Stimulated activated CD8-positive, alpha-beta memory T cell treated with anti-CD3 and anti-CD28 coated beads, Interleukin-2, amount 100 ng/mL, for 48 hours (primary cell): Measurements from ENCODE around the gene TMEM121.

Source experiments
- DNase-seq, 2 donors: peaks; one replicate each; pipeline ENCODE4 v3.0.0-alpha.2; 2020; ENCODE audit warnings: low read depth in 2 of 2

The TMEM121 gene

DNA sequence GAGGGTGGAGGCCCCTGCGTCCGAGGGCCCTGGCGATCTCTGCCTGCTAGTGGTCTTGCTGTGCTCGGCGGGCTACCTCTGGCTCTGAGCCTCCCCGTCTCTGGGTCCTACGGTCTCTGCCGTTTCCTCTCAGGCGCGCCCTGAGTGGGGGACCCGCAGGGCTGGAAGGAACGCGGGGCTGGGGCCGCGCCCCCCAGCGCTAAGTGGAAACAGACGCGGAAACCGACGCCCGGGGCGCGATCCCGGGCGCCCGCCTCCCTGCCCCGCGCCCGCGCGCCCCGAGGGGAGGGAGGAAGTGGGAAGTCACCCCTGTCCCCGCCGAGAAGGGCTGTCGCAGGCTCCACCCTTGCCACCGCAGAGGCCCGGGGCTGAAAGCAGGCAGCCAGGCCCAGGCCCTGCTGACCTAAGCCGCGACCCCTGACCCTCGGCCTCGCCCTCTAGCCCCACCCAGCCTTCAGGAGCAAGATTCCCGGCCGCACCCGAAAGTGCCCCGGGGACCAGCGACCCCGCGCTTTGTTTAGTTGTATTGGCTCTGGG, 38.9 kb upstream of the TMEM121 start:
- peak; percentile 43 to 55 for DNase-seq

DNA sequence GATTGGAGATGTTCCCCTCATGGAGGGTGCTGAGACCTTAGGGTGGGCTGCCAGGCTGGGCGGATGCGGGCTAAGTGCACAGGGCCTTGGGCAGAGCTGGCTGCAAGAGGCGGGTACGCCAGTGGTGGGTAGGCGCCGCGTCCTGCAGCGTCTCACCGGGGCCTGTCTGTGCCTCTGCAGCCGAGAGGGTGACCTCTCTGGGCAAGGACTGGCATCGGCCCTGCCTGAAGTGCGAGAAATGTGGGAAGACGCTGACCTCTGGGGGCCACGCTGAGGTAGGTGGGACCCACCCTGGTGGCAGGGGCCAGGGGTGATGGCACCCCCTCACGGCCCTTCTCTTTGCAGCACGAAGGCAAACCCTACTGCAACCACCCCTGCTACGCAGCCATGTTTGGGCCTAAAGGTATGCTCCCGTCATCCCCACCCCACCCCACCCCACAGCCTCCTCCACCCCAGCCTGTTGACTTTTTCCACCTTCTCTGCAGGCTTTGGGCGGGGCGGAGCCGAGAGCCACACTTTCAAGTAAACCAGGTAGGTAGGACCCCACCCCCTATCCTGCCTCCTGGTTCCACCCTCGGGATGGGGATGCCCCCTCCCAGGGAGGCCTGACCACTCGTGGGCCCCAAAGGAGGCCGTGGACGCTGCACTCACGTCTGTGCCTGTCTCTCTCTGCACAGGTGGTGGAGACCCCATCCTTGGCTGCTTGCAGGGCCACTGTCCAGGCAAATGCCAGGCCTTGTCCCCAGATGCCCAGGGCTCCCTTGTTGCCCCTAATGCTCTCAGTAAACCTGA, 38.2 kb upstream of the TMEM121 start:
- DNase-seq = no peak

DNA sequence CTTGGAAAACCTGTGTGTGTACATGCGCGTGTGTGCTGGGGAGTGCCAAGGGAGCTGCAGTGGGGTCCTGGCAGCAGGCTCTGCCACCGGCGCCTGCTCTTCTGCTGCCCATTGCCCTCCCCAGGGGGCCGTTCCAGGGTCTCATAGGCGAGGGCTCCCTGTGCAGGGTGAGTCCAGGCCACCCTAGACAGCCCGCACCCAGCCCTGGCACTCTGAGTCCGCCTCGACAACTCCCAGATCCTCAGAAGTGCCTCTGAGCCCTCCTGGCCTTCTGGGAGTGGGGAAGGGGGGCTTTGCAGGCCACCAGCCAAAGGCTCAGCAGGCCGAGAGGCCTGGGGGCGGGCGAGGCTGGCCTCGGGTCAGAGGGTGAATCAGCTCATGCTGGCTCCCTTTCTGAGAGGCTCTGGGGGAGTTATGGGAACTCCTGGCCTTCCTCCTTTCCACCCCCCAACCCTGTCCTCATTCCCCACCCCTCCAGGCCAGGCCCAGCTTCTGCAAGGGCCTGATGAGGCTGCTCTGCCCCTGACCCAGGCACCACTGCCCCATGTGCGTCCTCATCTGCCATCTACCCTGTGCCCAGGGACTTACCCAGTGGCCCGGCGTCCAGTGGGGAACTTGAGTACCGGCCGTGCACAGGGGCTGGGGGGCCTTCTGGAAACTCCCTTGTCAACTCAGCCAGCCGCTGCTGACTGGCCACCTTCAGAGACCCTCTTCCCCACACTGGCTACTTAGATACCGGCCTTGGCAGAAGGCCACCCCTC, 37.4 kb upstream of the TMEM121 start:
- DNase-seq = no peak

DNA sequence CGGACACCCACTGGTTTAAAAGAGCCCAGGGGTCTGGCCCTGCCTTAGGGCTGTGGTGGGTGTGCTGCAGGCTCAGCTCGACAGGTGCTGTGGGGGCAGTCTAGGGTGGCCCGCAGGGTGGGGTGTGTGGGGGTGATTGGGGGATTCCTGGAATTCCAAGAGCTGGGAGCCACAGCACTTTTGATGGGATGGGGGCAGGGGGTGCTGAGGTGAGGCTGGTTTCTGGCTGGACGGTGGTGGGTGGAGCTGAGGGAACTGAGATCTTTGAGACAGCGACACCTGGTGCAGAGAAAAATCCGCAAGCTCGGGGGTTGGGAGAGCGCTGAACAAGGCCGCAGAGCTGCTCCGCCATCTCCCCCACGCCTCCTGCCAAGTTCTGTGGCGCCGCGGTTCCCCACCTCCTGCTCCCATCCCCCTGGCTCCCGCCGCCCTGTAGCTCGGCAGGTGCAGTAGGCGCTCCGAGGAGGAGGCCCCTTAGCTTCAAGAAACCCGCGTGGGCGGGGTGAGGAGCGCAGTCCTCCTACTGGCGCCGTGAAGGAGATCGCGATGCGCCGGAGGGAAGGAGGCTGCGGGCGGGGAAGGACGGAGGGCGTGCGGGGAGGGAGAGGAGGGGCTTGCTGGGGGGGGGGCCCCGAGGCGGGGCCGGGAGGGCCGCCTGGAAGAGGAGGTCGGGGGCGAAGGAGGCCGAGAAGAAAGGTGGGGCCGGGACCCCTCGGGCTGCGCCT, 36.7 kb upstream of the TMEM121 start:
- DNase-seq = peak; percentile 75 to 82

DNA sequence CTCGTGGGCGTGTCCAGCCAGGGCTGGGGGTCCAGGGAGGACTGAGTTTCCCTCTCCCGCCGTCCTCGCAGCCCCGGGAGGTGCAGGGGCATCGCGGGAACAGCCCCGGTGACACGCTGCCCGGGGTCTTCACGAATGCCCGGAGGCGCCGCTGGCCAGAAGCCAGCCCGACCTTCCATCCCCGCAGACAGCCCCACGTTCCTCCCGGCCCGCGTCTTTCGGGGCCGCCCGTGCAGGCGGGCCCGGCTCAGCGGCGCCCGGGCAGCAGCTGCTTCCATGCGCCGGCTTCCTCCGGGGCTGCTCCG, 36.2 kb upstream of the TMEM121 start:
- no peak for DNase-seq

DNA sequence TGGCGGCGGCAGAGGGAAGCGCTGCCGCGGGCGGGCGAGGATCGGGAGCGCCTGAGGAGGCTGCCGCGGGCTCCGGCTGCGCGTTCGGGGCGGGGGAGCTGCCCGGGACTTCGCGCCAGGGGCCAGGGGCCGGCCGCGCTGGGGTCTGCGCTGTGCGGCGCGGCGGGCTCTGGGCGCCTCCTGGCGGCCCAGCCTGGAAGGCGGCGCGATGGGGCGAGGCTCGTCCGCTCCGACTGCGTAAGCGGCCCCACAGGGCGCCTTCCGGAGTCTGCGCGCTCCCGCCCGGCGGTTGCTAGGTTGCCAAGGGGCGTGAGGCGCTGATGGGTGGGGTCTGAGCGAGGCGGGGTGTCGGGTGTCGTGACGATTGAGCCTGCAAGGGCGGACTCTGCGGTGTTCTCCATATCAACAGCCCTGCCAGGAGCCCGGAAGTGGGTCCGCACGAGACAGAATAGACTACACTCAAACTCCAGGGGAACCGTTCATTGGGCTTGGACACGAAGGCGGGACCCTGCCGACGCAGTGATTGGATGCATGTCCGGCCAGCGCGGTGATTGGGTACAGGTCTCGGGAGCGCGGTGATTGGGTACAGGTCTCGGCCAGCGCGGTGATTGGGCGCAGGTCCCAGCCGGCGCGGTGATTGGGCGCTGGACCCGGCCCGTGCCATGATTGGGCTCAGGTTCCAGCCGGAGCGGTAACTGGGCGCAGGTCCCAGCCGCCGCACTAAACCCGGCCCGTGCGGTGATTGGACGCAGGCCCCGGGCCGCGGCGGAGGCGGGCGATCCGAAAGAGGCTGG, 35.6 kb upstream of the TMEM121 start, which contains the start of gene TEDC1:
TSS of gene TEDC1 (plus strand) at position 675 of the 794 bp plus-strand sequence. CDS start 130 bp downstream, outside the sequence.
- DNase-seq = peak; percentile 98

DNA sequence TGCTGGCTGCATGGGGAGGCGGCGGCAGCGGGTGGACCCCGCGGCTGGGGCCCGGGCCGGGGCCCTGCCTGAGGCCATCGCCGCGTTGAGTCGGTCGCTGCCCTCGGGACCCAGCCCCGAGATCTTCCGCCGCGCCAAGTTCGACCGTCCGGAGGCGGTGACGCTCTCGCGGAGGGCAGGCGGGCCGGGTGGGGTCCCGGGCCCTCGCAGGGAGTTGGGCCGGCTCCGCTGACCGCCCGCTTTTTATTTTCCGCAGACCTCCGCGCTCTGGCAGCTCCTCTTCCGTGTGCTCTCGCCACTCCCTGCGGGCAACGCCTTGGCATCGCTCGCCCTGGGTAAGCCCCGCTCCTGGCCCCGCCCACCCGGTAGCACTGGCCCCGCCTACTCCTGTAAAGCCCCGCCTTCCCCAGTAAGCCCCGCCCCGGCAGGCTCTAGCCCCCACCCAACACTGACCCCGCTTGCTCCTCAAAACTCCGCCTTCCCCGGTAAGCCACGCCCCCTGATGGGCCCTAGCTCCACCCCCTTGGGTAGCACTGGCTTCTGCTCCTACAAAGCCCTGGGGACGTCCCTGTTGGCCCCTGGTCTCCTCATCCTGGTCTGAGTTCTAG, 34.9 kb upstream of the TMEM121 start:
- peak; percentile 82 to 92 for DNase-seq

DNA sequence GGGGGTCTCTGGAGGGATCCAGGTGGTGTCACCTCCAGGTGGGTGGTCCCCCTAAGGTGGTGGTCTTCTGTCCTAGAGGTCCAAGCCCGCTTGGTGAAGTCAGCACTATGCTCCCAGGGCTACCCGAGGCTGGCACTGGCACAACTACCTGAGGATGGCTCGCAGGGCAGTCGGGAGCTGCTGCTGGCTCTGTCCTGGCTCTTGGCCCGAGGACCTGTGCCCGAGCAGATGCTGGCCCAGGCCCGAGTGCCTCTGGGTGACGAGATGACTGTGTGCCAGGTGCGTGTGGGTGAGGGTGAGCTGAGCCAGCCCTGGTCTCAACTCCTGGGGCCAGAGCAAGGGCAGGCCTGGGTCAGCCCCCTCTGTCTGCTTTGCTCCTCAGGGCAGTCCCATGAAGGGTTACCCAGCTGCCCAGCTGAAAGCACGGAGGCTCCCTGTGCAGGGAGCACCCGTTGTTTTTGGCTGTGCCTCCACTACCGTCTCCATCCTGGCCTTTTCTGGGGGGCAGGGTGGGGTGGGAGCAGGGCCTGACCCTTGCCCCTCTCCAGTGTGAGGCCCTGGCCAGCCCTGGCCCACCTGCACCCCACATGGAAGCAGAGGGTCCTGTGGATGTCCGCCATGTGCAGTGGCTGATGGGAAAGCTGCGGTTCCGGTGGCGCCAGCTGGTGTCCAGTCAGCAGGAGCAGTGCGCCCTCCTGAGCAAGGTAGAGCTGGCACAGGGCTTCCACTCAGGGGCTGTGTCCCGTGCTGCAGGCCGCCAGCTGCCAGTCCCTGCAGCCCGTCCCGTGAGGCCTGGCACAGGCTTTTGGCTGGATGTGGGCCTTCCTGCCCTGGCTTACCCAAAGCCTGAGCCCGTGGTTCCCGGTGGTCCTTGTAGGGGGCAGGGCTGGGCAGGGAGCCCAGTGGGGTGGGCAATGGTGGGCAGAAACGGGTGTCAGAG, 34.1 kb upstream of the TMEM121 start:
- no peak for DNase-seq

DNA sequence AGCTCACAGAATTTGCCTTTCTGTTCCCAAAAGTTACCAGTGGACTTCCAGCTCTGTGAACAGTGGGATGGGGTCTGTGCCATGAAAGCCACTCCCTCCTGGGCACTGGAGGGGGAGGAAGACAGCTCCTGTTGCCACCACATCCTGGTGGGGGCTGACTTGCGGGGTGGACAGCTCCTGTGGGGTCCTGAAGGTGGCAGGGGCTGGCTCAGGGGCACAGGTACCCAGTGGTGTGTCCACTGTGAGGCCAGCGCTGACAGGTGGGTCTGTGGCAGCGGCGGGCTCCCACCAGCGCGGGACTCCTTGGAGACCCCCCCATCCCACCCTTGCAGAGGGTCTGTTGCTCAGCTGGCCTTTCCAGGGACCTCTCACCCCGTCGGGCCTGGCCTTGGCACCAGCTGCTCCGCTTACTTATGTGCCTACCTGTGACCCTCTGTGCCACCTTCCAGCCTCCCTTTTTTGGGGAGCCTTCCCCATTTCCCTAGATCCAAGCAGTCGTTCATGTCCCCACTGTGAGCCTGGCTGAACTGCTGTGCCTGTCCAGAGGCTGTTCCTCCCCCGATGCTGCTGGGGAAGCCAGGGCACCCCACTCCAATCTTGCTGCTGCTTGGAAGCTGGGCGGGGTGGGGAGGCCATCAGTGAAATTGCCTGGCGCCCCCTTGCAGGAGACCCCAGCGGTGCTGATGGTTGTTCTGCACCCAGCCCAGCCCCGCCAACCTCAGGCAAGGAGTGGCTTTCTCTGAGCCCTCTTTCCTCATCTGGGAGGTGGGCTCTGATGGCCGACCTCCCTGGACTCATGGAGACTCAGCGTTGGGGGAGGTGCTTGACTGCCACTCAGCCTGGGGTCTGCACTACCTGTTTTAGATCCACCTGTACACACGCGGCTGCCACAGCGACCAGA, 33.2 kb upstream of the TMEM121 start:
- DNase-seq = no peak

DNA sequence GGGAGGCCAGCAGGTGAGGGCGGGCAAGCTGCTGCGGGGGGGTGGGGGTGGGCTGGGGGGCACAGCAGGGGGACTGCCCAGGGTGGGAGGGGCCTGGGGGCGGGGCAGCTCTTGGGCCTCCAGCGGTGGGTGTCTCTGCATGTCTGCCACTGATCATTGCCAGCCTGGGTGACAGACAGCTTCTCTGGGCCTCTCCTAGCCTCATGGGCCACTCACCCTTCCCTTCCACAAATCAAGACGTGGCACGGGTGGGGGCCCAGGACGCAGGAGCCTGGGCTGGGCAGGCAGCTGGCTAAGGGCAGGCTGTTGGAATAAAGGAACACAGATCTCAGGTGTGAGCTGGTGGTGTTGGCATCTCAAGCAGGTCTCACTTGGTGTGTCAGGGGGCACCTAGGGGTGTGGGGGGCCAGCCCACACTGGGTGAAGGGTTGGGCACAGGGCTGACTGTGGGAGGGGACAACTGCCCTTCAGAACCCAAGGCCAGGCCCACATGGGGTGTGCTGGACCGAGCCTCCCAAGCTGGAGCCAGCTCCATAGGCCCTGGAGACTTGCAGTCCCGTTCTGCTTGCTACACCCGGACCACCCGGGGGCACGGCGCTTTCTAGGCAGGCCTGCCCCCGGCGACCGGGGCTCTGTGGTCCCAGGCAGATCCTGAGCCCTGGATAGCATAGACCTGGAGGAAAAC, 32.3 kb upstream of the TMEM121 start:
- no peak for DNase-seq

DNA sequence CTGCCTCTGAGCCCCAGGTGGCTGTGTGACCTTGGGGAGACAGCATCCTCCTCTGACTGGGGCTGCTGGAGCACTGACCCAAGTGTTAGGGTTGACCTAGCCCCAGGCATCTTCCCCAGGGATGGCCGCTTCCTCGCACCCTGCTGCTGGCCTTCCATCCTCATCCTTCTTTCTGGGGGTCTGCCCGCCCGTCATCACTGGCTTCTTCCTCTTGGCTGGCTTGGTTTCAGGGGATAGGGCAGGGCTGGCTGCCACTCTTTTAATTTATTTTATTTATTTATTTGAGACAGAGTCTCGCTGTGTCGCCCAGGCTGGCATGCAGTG, 31.8 kb upstream of the TMEM121 start:
- DNase-seq = no peak

DNA sequence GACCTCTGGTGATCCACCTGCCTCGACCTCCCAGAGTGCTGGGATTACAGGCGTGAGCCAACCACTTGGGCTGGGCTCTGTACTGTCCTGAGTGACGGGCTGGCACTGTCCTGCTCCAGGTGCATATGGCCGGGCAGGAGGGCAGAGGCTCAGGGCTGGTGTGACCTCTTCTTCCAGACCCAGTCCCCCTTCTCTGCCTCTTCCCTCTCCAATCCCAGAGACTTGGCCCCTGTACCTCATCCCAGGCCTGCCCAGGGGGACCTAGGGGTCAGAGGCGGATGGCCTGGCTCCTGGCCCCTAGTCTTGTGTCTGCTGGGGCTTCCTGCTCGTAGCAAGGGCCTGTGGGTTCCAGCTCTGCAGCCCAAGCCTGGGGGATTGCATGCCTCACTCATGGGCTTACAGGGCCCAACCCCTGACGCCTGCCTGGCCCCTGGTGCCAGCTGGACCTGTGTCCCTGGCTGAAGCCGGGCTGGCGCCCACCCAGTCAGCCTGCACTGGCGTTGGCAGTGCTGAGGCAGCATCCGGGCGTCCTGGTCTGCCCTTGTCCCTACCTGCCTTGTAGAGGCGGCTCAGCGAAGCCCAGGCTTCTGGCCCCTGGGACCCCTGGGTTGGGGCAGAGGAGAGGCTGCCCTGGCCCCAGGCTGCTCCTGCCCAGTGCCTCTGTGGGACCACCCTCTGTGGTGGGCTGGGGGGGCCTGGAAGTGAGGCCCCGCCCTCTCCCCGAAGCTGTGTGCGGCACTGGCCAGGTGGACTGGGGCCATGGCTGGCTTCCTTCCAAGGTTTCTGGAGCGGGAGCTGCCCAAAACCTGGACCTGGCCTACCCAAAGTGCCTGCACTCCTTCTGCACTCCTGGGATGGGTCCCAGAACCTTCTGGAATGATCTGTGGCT, 31.0 kb upstream of the TMEM121 start:
- no peak for DNase-seq

DNA sequence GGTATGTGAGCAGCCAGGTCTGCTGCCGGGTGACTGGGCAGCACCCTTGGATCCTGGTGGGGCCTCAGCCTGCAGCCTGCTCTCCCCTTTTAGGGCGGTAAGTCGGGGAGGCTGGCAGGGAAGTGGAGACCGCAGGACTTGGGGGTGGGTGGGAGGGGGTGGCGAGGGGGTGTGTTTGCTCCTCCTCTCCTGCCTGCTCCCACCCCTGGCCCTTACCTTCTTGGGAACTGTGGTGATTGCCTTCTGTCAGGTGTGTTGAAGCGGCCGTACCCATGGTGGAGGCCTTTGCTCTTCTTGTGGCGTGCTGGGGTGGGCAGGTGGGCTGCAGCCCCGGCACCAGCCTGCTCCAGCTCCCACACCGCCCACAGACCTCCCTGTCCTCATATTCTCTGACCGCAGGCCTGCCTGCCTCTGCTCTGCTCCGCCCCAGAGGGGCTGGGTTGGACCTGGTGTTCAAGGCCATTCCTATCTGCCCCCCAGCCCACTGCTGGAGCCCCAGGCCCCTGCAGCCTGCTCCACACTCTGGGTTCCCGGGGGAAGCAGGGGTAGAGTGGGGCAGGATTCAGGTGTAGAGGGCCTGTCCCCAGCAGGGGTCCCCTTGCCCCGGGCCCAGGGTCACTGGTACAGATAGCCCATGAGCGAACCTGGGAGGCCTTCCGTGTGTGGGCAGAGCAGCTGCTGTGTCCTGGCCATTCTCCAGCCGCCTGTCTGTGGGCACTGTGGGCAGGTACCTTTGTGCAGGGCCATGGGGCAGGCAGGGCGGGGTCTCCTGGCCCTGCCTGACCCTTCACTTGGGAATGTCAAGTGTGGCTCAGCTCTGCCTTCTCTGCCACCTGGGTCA, 30.2 kb upstream of the TMEM121 start:
- no peak for DNase-seq

DNA sequence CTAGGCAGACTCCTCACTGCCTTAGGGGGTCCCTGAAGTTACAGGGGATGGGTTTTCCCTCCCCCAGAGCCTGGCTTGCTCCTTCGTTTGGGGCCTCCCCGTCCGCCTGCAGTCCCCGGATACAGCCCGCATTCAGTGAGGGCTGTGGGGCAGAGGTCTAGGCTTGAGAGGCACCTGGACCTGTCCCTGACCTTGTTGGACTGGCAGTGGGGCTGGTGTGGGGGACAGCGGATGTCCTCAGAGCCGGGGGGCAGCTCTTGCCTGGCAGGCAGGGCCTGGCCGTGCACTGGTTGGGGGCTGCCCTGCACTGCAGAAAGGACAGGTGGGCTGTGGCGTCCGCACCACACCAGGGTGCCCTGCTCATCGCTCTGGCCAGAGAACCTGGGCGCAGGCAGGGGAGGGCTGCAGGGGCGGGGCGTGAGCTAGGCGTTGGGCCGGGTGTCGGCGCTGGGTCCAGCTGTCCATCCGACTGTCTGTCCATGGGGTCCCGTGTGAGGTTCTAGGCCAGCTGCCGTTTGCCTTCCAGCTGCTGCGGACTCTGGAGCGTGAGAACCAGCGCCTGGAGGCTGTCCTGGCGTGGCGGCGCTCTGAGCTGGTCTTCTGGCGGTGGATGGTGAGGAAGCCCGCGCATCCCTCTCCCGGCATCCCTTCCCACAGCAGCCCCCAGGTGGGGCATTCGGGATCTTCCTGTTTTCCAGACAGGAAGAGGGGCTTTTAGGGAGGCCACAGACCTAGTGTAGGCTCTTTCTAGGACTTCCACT, 29.4 kb upstream of the TMEM121 start:
- DNase-seq = no peak

DNA sequence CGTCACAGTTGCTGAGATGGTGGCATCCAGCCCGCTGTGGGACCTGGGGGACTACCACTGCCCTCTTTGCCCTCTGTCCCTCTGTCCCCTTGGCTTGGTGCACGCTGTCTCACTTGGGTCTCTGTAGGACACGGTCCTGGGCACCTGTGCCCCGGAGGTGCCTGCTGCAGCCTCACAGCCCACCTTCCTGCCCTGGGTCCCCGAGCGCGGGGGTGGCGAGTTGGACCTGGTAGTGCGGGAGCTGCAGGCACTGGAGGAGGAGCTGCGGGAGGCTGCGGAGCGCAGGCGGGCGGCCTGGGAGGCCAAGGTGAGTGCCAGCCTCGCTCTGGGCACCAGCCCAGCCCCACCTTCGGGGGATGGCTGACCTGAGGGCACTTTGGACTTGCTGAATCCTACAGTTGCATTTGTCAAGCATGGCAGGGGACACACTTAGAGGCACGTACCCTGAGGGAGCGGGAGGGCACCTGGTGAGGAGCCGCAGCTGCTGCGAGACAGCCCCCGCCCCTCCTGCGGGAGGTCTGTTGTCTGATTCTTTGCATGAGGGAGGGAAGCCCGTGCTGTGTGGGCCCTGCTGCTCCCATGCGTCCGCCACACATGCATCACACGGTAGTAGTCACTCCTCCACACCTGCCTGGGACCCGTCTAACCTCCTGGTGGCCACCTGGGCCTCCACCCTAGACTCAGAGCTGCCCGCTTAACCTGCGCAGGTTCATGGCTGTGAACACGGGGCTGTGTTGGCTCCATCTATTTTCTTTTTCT, 28.5 kb upstream of the TMEM121 start:
- DNase-seq = no peak
